ENCODE measurements around the gene PAMR1.

- TF ChIP-seq, protein P1, sequence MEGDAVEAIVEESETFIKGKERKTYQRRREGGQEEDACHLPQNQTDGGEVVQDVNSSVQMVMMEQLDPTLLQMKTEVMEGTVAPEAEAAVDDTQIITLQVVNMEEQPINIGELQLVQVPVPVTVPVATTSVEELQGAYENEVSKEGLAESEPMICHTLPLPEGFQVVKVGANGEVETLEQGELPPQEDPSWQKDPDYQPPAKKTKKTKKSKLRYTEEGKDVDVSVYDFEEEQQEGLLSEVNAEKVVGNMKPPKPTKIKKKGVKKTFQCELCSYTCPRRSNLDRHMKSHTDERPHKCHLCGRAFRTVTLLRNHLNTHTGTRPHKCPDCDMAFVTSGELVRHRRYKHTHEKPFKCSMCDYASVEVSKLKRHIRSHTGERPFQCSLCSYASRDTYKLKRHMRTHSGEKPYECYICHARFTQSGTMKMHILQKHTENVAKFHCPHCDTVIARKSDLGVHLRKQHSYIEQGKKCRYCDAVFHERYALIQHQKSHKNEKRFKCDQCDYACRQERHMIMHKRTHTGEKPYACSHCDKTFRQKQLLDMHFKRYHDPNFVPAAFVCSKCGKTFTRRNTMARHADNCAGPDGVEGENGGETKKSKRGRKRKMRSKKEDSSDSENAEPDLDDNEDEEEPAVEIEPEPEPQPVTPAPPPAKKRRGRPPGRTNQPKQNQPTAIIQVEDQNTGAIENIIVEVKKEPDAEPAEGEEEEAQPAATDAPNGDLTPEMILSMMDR (conservative IDR thresholded peaks at IDR 0.05 in 1 of 2, IDR thresholded peaks at IDR 0.05 in 1 of 2; ENCODE audit: low read depth in 1 of 2, low read length in 2 of 2): no peak
- TF ChIP-seq EZH2 (IDR thresholded peaks at IDR 0.05; ENCODE audit: low read length, missing control alignments): no peak
These were observed 29.0 kb downstream of the PAMR1 start for GRCh38 chr11:35496416-35496815.

Measured in fibroblast of lung (primary cell).